ENCODE measurements around the gene RING1.

RING1 gene

DNA sequence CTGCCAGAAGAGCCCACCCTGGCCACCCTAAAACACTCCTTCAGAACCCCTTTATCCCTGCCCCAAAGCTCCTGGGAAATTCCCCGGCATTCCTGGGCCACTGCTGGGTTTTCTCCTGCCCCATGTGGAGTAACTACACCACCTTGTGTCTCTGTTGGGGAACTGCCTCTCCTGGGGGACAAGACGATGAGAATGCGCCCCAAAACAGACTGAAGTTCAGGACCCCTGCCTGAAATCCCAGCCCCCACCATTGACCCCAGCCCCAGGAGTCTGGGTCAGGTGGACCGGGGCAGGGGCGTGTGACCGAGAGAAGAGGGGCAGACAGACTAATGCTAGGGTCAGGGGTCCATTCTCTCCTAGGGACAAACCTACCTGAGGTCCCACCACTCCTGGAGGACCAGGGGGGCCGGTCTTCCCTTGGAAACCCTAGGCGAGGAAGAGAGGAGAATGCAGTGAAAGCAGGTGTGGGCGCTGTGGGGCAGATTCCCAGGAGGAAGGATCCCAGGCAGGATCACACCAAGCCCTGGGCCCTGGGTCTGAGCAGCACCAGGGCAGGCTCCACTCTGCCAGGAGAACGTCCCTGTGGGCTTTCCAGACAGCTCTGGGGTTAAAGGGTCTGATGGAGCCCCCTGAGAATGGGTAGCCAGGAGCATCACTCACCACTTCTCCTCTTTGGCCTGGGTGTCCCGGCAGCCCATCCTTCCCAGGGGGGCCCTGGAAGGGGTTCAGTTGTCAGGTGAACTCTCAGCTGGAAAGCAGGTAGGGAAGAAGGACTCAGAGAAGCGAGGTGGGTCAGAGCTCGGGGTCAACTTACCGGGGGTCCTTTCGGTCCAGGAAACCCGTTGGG lies 35.4 kb upstream of the RING1 start:
- DNase-seq: peak in 1 of 2 experiments; percentile 7

DNA sequence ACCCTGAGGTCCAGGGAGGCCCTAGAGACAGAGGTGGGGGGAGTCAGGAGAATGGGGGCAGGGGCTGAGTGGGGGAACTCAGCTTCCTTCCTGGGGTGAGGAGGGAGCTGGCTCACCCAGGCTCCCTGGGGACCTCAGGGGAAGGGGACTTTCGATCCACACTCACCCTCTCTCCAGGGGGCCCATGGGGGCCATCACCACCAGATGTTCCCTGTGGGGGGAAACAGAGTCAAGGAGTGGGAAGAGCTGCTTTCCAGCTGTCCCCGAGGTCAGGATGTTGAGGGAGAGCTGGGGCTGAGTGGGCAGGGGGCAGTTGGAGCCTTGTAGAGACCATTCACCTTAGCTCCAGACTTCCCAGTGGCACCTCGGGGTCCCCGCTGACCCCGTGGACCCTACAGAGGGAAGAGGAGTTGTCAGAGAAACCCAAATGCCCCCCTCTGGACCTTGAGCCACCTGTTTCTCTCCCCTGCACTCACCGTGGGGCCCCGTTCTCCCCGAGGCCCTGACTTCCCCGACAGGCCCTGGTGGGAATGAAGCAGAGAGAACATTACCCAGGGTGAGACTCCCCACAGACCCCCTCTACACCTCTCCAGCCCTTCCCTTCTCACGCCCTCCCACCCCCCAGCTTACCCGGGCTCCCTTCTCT lies 34.6 kb upstream of the RING1 start:
- no peak for DNase-seq

DNA sequence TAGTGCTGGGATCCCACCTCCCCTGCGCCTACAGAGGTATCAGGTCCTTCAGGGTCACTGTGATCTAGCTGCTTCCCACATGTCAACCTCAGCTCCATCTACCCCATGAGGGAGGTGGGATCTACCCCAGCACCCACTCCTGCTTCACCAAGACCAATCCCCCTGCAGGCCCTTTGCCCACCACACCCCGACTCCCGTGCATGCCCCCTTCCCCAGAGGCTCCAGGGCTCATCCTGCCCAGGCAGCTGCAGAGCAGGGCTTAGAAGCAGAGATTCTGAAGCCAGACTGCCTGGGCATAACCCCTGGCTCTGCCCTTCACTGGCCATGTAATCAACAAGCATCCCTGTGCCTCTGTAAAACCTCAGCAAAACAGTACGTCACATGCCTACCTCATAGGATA lies 33.5 kb upstream of the RING1 start:
- DNase-seq: no peak

DNA sequence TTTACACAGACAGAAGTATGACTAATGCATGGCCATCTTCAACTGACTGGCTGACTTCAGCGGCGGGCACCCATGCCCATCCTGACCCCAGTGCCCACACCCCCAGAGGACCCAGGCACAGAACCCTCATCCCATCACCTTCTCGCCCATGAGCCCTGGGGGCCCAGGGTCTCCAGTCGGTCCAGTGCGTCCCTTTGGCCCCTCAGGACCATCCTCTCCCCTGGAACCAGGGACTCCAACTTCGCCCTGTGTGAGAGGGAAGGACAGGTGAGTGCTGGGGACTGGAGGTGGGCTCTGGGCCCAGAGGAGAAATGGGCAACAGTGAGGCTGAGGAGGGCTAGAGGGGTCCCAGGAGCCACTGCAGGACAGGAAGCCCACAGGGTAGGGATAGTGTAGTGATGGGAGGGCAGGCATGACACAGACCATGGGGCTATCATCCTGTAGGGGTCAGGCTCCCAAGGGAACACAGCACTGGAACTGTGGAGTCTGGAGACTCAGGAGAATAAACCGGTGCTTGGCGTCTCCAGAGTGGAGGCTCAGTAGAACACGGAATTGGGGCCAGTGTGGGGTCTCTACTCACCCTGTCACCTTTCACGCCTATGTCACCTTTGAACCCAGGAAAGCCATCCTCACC lies 32.7 kb upstream of the RING1 start:
- DNase-seq: no peak

DNA sequence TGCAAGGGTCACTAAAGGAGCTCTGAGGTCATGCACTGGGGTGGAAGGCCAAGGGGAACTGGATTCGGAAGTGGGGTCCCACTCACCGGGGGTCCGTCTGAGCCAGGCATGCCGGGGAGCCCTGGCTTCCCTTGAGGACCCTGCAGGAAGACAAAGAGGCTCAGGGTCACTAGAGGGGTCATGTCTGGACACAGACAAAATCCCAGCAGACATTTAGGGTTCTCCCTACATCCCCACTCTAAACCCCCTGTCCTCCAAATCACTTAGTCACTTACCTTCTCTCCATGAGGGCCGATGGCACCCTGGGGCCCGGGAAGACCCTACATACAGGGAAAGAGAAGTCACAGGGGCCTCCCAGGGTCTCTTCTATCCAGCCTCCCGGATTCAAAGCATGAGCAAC lies 31.4 kb upstream of the RING1 start:
- DNase-seq: no peak

DNA sequence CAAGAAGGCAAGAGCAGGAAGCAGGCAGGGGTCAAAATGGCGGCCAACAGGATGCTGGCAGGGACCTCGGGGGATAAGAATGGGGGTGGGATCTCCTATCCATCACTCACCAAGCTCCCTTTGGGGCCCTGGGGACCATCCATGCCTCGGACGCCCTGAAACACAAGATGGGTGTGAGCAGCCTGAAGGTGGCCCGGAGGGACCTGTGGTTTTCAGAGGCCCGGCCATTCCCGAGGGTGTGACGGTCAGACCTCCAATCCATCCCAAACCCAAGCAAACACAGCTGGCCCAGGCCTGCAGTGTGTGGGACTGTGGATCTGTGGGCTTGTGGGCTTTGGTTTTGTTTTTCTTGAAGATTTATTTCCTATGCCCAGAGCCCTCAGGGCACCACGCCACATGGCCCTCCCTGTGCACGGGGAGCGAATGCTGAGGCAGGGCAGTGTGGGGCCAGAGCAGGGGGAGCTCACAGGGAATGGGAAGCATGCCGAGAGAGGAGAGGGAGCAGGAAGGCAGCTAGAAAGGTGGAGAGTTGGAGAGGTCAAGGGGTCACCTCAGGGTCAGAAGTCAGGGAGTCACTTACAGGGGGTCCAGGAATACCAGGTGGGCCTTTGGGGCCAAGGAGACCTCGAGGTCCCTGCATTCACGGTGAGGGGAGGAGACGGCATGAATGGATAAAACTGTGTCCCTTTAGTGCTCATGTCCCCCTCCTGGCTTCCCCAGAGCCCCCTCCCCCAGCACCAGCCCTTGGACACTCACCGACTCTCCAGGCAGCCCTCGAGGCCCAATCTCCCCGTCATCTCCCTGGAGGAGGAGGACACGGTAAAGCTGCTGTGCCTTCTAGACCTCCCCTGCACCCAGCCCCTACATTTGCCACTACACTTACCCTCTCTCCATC lies 30.5 kb upstream of the RING1 start:
- no peak for DNase-seq

DNA sequence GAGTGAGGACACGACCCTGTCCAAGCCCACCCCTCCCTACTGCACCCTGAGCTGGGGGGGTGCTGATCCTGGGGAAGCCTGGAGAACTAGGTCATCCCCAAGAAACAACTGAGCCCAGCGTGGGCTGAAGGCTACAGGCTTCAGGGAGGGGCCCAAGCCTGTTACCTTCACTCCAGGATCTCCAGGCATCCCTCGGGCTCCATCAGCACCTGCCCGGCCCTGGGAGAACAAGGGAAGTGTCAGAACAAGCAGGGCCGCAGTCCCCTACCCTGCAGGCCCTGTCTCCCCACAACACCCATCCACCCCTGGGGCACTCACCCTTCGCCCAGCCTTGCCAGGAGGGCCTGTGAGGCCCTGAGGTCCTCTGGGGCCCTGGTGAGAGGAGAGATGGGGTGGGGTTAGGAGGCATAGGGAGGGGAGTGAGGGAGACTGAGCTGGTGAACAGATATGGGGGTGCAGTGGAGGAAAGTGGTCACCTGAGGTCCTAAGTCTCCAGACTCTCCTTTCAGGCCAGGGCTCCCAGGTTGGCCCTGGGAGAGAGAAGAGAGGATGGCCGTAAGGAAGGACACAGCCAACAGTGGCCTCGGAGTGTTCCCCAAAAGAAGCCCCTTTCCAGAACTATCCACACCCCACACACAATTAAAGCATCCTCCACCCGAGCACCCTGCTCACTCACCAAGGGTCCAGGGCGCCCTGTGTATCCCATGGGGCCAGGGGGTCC lies 29.4 kb upstream of the RING1 start:
- DNase-seq: no peak

DNA sequence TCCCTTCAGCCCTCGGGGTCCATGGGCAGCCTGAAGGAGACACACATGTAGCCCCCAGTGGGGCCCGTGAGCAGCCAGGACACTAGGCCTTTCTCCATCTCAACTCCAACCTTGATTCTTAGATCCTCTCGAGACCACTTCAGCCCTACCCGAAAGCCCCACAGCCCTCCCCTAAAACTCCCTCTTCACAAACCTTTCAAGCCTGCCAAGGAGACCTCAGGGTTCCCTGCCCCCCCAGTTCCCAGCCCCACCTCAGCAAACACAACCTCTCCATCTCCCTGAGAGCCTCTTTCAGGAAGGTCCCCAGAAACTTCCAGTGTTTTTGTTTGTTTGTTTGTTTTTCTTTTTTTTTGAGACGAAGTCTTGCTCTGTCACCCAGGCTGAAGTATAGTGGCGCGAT lies 27.2 kb upstream of the RING1 start:
- DNase-seq: no peak

DNA sequence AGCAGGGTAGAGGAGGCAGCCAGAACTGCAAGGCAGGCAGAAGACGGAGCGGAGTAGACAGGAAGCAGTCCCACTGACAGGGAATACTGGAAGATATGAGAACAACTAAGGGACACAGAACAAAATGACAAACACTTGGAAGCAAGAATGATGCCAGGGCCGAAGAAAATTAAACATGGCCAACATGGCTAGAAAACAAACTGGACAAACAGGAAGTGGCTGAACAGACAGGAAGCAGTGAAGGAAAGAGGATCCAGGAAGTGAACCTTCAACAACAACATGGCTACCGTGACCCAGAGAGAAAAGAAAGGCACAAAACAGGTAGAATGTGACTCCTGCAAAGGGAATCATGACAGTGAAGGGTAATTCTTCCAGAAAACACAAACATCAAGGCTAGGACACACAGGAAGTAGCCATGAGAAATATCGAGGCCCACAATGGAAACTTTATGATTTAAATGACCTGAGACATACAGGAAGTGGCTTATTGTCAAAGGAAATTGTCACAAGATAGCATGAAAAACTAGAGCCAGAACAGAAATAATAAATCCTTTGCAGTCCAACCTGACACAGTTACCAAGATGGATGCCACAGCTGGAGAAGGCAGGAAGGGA lies 25.1 kb upstream of the RING1 start:
- peak; percentile 58 to 63 for DNase-seq

DNA sequence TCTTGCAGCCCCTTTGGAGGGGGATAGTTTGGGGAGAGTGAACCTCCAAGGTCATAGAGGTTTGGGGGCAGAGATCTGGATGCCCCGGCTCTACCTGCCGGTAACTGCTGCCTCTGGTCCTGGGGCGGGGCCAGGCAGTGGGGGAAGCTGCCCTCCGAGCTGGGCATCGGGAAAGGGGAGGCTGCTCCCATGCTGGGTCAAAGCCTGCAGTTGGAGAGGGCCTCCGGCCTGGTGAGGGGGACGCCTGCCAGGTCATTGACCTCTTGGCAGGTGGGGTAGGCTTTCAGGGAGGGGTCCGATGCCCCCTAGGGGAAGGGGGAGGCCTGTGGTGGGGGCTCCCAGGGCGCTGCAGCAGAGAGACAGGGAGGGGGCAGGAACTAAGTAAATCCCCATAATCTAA lies 23.1 kb upstream of the RING1 start:
- DNase-seq: no peak

DNA sequence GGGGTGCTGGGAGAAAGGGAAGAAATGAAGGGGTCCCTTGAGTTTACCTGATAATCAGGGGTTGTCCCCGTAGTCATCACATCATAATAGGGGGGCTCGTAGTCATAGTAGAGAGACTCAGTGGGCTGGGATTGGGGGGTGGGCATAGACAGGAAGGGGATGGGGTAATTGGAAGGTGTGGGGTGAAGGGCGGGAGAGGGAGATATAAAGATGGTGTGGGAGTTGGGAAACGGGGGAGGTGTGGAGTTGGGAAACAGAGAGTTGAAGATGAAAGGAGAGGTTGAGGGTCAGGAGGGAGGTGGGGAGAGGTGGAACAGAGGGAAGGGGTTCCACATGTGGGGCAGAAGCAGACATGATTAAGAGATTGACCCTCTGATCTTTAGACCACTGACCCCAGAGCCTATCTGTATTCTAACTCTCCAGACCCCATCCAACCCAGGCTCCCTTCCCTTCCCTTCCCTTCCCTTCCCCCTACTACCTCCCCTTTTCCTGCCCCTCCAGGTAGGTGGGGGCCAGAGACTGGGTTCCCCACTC lies 22.6 kb upstream of the RING1 start:
- no peak for DNase-seq

DNA sequence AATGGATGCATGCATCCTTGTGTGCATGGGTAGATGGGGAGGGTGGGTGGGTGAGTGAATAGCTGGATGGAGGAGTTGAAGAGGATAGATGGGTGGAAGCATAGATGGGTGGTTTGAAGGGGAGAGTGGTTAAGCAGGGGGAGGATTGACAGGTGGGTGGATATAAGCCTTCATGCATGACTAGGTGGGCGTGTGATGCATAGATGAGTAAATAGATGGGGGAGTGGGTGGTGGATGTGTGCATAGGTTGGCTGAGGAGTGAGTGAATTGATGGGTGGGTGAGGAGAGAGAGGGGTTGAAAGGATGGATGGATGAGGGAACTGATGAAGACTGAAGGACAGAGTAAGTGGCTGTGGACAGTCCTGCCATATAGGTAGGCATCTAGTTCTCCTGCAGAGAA lies 20.5 kb upstream of the RING1 start:
- DNase-seq: no peak

DNA sequence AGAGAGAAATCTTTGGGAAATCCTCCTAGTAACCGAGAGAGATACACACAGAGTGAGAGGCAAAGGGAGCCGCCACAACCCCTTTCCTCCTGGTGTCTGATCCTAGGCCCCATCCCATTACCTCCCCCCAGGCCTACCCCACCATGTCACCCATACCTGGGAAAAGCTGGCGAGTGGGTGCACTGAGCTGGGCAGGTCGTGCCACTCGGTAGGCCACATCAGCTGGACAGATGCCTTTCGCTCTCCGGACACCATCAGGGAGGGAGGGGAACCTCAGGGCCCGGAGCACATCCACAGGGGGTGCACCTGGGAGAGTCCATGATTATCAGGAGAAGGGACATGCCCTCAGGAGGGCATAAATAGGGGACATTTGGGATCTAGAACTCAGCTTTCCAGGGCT lies 19.1 kb upstream of the RING1 start:
- no peak for DNase-seq

DNA sequence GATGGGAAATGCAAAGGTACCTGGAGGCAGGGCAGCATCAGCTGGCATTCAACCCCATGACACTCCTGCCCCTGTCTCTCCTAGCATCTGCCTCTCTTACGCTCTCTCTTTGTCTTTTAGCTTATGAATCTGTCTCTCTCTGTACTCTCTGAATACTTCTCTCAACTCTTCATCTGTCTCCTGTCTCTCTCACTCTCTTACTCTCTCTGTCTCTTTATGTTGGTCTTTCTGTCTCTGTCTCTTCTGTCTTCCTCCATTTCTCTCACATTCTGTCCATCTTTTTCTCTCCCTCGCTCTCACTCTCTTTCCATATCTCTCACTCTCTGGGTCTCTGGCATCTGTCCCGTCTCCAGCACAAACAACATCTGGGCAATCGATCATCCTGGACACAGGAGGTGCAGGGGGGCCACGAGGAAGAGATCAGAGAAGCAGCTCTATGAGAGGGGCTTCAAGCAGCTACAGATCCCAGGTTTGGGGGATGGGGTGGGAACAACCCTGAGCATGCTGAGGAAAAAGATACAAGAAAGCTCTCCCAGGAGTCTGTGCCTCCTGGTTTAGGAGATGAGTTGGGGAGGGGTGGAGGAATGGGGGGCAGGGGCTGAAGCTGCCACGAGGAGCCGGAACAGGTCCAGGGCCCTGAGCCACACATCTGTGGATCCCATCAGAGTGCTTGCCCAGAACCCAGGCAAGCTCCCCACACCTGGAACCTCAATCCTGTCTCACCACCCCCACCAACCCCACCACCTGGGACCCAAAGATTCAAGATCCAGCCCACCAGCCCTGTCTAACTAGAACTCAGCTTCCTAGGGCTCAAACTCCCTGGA lies 18.5 kb upstream of the RING1 start:
- DNase-seq: no peak

DNA sequence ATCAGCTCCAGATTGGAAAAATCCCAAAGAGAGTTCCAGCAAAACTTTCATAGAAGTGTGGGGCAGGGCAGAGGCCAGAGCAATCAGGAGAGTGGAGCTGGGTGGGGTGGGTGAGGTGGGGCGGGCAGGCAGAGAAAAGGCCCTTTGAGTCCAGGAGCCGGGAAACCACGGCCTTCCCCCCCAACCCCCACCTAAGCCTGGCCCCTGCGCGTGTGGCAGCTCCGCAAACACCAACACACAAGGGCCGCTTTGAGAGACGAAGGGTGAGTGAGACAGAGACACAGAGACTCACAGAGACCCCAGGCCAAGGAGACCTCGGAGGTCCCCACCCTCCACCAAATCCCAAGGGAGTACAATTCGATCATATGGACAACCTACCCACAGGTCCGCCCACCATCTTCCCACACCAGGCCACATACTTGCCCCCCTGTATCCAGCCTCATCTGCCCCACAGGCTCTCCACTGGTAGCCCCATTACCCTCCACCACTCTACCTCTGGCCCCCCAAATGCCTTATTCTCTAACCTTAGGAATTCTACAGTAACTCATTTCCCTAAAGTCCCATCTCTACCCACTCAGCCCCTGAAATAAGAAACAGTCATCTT lies 17.7 kb upstream of the RING1 start:
- no peak for DNase-seq

DNA sequence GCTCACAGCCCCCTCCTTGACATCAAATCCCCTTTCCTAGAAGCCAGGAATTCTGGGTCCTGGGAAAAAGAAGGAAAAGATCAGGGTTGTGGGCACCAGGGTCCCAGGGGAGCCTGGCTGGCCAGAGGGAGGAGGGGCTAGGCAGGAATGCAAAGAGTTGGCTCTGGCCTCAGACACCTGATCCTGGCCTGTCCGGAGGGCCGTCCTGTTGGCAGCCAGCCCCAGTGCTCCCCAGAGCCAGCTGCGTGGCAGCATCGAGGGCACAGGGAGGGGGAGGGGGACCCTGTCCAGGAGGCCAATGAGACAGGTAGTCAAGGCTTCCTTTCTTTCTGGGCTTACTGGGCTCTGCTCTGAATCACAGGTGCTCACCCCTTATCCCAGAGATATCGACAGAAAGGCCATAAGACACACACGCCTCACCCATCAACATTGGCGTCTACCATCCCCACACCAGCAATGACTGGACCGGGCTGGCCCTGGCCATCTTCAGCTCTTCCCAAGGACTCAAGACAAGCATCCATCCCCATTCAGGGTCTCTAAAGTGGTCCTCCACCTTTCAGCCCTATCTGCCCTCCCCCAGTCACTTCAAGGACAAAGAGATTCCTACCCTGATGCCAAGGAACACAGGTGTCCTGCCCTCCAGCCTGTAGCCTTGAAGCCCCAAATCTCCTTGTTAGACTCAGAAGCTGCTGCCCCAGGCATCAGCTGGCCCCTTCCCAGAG lies 16.8 kb upstream of the RING1 start:
- no peak for DNase-seq

DNA sequence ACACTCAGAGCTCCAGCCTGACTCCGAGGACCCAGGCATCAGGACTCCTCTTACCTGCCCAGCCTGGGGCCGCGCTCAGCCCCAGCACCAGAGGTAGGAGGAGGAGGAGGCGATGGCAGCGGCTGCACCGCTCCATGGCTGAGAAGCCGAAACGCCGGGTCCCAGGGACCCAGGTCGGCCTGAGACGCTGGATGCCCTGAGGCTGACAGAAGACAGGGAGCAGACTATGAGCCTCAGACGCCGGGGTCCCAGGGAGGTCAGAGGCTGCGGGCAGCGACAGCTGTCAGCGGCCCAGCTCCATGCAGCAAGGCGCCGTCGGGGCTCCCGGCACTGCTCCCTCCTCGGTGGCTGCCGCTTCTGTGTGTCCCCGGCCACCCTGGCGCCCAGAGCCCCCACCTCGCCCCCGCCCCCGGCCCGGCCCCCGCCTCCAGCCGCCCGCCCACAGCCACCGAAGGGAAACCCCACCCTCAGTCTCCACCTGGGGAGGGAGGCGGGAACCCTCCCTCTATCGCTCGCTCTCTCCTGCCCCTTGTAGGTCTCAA lies 16.1 kb upstream of the RING1 start, which contains the start of gene COL11A2:
Gene COL11A2 (minus strand): TSS at position 363 of the 542 bp plus-strand sequence. CDS start 227 bp downstream, at position 136.
- DNase-seq: no peak

DNA sequence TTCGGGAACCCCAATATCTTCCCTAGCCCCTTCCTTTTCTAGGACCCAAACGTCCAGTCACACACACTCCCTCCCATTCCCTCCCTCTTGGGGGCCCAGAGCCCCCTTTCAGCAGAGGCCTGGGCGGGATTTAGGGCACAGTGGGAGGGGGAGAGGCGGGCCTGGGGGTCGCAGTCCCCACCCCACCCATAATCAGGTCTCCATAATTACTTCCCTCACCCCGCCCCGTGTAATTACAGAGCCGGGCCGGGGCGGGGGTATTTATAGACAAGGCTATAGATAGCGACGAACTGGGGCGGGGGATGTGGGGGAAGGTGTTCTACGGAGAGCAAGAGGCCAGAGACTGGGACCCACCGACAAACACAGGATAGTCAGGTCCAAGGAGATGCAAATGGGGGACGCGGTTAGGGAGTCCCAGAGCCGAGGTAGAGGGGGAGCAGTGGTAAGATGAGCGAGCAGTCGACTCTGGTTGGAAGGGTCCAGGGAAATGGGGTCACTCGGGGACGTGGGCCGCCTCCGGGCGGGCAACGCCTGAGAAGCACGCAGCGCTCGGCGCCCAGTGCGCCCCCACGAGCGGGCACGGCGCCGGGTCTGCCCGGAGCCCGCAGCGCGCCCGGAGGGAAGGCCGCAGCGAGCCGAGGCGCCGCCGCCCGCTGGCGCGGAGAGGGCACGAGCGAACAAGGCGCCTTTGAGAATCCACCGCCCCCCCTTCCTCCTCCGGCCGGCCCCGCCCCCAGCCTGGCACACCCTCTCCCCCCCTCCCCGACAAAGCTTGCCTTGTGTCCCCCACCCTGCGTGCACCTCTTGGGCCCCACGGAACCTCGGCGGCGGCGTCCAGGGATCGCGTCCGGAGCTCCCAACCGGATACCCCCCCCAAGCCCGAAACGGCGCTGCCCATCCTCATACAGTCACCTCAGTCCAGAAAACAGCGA lies 15.4 kb upstream of the RING1 start:
- no peak for DNase-seq
